Cardiac septum (tissue), 1 donor: ENCODE measurements around the gene PTK6. TPM values are rescaled to one million over a fixed set of nuclear protein-coding genes. Genes with fewer than 3 reads are reported as not detected.

Experiments used
- DNase-seq: peaks from one replicate; pipeline ENCODE4 v3.0.0-alpha.2; 2020; ENCODE audit warnings: low spot score
- intact Hi-C: fragments of 100-400 bp; cut with DNase I; formaldehyde crosslinking; loops from one replicate; pipeline ENCODE4 v1.14.0; 2022
- total RNA-seq: library from RNA; stranded (reverse); fragmentation: NEBNext Ultra II Directional; extraction: Animal tissue kit (Norgen Biotek cat#: 25700); gene quantifications from one replicate; pipeline ENCODE4 v1.2.1, GENCODE V29; 2021
- donor health status: DM: no; HTN: no; CAD: no.

The PTK6 gene
- total RNA-seq, 1 donor from 2014 or later, result not detected

DNA sequence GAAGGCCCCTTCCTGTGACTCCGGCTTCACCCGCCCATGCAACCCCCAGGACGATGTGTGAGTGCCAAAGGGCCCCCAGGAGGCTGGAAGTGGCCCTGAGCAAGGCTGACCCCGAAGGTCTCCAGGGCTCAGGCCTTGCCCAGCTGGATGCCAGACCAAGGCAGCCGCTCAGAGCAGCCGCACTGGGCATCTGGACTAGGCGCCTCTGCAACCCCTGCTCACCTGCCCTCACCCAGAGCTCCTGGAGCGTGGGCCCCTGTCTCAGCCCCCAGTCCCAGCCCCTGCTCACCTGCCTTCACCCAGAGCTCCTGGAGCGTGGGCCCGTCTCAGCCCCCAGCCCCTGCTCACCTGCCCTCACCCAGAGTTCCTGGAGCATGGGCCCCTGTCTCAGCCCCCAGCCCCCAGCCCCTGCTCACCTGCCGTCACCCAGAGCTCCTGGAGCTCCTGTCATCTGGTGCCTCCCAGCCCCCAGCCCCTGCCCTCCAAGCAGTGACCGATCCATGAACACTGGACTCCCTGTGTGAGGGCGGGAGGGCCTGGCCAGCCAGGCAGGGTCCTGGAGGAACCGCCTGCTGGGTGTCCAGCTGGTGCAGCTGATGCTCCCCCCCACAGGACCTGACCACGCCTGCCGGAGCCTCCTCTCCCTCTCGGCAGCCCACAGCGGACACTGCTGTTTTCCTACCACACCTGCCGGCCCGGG is 9.2 kb upstream of the PTK6 start:
- DNase-seq, result no peak
- intact Hi-C loops, result no loop called here

DNA sequence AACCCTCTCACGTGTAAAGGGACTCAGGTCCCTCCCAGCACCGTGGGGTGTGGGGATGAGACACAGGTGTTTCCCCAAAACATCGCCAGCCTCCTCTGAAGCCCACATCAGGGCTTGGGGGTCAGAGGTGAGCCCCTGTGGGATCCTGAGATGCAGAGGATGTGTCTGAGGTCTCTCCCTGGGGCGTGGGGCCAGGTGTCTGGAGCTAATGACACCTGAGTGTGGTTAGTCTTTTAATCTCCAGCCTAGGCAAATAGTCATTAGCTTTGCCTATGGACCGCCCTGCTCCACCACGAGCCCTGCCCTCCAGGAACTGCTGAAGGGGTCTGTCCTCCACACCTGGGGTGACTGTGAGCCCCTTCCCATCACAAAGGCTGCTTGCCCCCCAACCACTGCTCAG is 8.6 kb upstream of the PTK6 start:
- intact Hi-C loops, result no loop called here
- no peak for DNase-seq

DNA sequence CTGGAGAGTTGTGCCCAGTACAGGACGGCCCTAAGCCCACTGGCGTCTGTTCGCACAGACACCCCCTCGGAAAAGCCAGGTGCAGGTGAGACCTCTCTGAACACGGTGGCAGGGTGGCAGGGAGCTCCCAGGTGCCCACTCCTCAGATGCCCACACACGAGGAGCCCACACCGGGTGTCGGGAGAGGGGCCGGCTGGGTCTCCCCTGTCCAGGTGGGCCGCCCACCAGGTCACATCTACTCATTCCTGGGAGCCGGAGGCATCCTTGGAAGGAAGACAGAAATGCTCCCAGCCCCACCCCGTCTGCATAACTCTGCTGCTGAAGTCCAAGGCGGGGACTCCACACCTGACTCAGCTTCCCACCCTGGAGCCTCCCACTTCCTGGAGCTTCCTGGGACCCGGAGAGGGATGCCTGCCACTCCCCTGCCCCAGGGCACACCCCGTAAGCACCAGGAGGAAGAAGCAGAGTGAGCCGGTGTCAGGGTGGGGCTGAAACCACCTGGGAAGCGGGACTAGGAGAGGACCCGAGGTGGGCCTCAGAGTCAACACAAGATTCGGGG is 7.9 kb upstream of the PTK6 start:
- DNase-seq, result no peak

GRCh38 chr20:63544241-63544957 is 7.2 kb upstream of the PTK6 start:
- no peak for DNase-seq
- intact Hi-C loops, result no loop called here

More for the DNA sequence above, 7.9 kb upstream of the PTK6 start:
- intact Hi-C loops, result no loop called here

DNA sequence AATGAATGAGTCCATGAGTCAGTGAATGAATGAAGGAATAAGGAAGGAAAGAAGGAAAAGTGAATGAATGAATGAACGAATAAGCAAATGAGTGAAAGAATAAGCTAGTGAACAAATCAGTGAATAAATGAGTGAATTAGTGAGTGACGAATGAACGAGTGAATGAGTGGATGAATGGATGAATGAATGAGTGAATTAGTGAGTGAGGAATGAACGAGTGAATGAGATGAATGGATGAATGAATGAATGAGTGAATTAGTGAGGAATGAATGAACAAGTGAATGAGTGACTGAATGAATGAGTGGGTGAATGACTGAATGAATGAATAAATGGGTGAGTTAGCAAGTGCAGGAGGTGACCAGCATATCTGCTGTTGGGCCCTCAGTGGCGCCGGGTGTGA is 6.6 kb upstream of the PTK6 start:
- DNase-seq, result no peak
- intact Hi-C loops, result no loop called here

DNA sequence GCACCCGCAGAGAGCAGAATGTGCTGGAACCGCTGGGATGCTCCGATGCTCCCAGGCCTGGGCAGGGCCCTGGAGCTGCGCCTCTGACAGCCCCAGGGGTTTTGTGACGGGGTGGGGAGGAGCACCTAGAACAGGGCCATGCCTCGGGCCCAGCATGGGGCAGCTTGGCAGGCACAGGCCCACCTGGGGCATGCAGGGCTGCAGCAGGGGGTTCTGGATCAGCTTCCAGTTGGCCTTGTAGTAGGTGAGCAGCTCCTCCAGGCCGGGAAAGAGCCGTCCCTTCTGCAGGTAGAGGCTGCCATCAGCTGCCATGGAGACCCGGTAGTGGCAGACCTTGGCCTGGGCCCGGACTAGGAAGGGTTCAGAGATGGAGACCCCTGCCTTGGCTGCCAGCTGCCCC is 6.0 kb upstream of the PTK6 start:
- intact Hi-C loops, result no loop called here
- no peak for DNase-seq

DNA sequence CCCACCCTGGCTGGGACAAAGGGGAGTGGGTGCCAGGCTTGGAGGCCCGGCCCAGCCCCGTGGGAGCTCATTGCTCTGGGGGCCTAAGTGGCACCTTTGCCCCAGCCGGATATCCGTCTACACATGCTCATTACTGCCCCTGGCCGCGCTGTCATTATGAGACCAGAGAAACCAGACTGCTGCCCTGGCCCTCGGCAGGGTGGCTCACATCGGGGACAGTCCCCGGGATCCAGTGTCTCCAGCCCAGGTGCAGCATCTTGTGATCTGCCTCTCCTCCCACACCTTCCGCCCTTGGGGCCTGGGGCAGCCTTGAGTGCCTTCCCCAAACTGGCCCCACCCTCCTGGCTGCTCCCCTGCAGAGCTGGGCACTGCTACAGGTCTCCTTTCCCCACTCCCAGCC is 5.5 kb upstream of the PTK6 start:
- DNase-seq, result no peak
- intact Hi-C loops, result no loop called here

DNA sequence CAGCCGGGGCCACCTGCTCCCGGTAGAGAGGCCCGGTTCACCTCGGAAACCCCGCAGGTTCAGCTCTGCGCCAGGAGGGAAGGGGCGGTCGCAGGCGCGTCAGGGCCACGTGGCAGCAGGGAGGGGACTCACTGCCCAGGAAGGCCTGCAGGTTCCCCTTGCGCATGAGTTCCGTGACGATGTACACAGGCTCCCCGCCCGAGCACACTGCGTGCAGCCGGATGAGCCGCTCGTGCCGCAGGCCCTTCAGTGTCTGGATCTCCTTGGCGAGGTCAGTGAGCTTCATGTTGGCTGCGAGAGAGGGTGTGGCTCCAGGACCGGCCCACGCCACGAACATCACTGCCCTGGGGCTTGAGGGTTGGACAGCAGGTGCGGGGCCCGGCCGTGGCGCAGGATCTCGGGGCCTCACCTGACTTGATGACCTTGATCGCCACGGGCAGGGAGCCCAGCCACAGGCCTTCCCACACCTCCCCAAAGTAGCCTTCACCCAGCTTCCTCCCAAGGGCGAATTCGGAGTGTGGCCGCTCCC is 4.9 kb upstream of the PTK6 start:
- intact Hi-C loops, result no loop called here
- no peak for DNase-seq

GRCh38 chr20:63541371-63541770 is 4.2 kb upstream of the PTK6 start:
- intact Hi-C loops, result no loop called here

GRCh38 chr20:63540417-63541186 is 3.4 kb upstream of the PTK6 start:
- no peak for DNase-seq
- intact Hi-C loops, result no loop called here

More at GRCh38 chr20:63541371-63541770, 4.2 kb upstream of the PTK6 start:
- no peak for DNase-seq

- DNase-seq, result no peak
- intact Hi-C loops, result loop anchor here (5.0 to 10.0 kb wide), 3 partner anchors 73 to 583 kb away; partner anchors contain the start of genes ABHD16B and TPD52L2
These were observed 2.5 kb upstream of the PTK6 start for GRCh38 chr20:63539441-63540370.

DNA sequence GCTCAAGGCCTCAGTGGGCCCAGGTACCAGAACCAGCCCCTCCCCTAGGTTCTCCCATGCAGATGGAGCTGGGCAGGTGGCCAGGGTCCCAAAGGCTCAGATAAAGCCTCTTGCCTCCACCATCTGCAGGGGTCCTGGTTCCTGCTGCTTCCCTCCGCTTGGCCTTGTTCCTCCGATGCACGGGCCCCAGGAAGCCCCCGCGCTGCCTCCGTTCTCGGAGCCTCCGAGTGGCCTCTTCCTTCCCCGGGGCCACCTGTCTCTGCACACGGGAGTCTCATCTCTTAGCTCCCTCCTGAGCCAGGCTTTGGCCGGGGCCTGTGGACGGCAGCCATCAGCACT is 1.9 kb upstream of the PTK6 start:
- DNase-seq, result no peak
- intact Hi-C loops, result loop anchor here (5.0 to 10.0 kb wide), 3 partner anchors 73 to 583 kb away; partner anchors contain the start of genes ABHD16B and TPD52L2

- DNase-seq, result no peak
- intact Hi-C loops, result loop anchor here (5.0 to 10.0 kb wide), 3 partner anchors 74 to 584 kb away; partner anchors contain the start of genes ABHD16B and TPD52L2
These were observed 1.3 kb upstream of the PTK6 start for GRCh38 chr20:63538204-63539091.

DNA sequence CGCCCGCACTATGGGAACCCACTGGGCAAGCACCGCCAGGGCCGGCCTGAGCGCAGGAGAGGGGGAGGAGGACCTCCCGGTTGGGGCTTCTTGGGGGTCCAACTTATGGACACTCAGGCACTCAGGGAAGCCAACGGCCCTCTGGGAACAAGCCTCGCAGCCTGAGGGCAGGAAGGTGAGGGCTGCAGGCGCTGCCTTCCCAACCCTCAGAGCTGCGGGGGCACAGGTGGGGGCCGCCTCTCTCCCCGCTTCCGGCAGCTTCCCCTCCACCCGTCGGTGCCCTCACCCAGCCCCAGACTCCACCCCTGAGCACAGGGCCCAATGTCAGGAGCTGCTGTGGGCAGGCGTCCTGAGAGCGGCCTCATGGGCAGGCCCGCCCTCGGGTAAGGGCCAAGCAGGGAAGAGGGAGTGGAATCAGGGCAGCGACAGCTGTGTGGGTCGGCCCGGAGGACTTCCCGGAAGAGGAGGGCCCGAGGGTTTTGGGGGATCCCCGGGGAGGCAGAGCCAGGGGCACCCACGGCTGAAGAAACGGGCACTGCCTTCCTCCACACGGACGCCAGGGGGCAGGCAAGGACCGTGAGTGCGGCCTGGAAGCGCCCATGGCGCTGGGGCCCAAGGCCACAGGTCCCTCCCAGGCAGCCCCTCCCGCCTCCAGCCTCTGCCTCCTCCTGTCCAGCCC is 488 bp upstream of the PTK6 start:
- peak; percentile 93 for DNase-seq

DNA sequence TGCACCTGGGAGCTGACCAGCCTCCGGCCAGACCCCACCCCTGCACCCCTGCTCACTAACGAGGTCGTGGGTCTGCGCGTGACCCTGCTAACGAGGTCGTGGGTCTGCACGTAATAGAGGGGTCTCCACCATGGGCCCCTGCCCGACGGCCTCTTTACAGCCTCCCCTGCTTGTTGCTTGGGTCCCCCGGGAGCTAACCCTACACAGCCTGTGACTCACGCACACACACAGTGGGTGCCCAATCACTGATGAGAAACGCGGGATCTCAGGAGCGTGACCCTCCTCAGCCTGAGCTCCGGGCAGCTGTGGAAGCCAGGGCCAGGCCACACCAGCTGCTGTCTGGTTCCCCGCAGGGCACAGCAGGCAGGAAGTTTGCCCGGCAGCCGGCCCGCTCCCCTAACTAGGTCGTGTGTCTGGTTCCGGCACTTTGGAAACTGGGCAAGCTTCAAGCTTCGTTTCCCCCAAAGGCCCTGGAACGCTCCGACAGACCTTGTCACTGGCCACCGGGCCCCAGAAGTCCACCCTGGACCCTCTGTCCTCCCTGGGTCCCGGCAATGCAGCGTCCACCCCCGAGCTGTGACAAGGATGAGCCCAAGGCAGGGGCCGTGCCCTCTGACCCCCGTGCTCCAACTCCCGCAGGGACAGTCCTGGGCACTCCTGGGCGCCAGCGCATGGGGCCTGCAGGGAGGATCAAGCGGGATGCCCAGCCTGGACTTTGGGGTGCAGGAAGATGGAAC is 767 bp downstream of the PTK6 start:
- DNase-seq, result no peak
- intact Hi-C loops, result loop anchor here (2.0 to 10.0 kb wide), 4 partner anchors 76 to 586 kb away; partner anchors contain the start of genes ABHD16B and TPD52L2

More for the DNA sequence above, 488 bp upstream of the PTK6 start:
- intact Hi-C loops, result loop anchor here (2.0 to 10.0 kb wide), 4 partner anchors 75 to 585 kb away; partner anchors contain the start of genes ABHD16B and TPD52L2
